Activated CD8-positive, alpha-beta T cell treated with anti-CD3 and anti-CD28 coated beads, Interleukin-2, amount 10 ng/mL, durations not matched to agents 7 days and 5 days (primary cell): ENCODE data around the gene SAFB. TPM values are rescaled to one million over a fixed set of nuclear protein-coding genes. Genes with fewer than 3 reads are reported as not detected.

Experiments used
- ATAC-seq: fragments of 150-1000 bp; cut with Tn5 transposase; one replicate; pipeline ENCODE4 v1.10.0; 2021; ENCODE audit warnings: moderate library complexity
- CTCF ChIA-PET: fragments of 350-600 bp; sonication (Branson Sonifier 250); formaldehyde crosslinking; loops from one replicate; lab custom pipeline; 2021; ENCODE audit warnings: antibody characterized with exemption; lab: Charles Lee
- POLR2A ChIA-PET: fragments of 350-600 bp; sonication (Branson Sonifier 250); formaldehyde crosslinking; loops from one replicate; lab custom pipeline; 2021; ENCODE audit warnings: antibody characterized with exemption; lab: Charles Lee
- DNase-seq: peaks from one replicate; pipeline ENCODE4 v3.0.0-alpha.2; 2020
- H3K27ac Mint-ChIP-seq: one replicate; pipeline ENCODE4 v1.8.0; 2021; ENCODE audit warnings: mild to moderate bottlenecking, mixed read lengths
- H3K27me3 Mint-ChIP-seq: one replicate; pipeline ENCODE4 v1.8.0; 2021; ENCODE audit warnings: low read depth, mixed read lengths
- H3K36me3 Mint-ChIP-seq: one replicate; pipeline ENCODE4 v1.8.0; 2021; ENCODE audit warnings: low read depth, mixed read lengths
- H3K4me1 Mint-ChIP-seq: one replicate; pipeline ENCODE4 v1.8.0; 2021; ENCODE audit warnings: low read depth, mixed read lengths
- H3K4me3 Mint-ChIP-seq: one replicate; pipeline ENCODE4 v1.8.0; 2021; ENCODE audit warnings: mild to moderate bottlenecking, mixed read lengths
- H3K9me3 Mint-ChIP-seq: one replicate; pipeline ENCODE4 v1.8.0; 2022; ENCODE audit warnings: mixed read lengths; ENCODE audit not compliant: insufficient read depth
- total RNA-seq, 2 experiments: library from RNA; stranded (reverse); gene quantifications; one replicate each; pipeline ENCODE4 v1.2.3, GENCODE V29; 2021

SAFB gene
- total RNA-seq, 2 experiments from 2014 or later, result 116 to 134 TPM

DNA sequence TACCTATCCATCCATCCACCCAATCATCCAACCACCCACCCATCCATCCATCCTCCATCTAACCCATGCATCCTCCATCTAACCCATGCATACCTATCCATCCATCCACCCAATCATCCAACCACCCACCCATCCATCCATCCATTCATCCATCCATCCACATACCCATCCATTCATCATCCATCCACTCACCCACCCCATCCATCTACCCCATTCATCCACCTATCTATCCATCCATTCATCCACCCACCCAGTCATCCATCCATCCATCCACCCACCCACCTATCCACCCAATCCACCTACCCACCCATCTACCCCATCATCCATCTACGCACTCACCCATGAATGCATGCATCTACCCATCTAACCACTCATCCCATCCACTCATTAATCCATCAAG lies 50.9 kb downstream of the SAFB start:
- DNase-seq, result no peak
- no peak overlapping the region for H3K4me3 Mint-ChIP-seq
- no peaks in the 10 kb centered on the region for H3K27me3 Mint-ChIP-seq
- no peak for ATAC-seq
- peaks cover 35% of the 10 kb centered on the region for H3K36me3 Mint-ChIP-seq
- peaks cover 3% of the 10 kb centered on the region for H3K4me1 Mint-ChIP-seq
- no peak overlapping the region for H3K27ac Mint-ChIP-seq
- ChIA-PET POLR2A (no interaction called here), CTCF (no interaction called here)
- no peaks in the 10 kb centered on the region for H3K9me3 Mint-ChIP-seq

DNA sequence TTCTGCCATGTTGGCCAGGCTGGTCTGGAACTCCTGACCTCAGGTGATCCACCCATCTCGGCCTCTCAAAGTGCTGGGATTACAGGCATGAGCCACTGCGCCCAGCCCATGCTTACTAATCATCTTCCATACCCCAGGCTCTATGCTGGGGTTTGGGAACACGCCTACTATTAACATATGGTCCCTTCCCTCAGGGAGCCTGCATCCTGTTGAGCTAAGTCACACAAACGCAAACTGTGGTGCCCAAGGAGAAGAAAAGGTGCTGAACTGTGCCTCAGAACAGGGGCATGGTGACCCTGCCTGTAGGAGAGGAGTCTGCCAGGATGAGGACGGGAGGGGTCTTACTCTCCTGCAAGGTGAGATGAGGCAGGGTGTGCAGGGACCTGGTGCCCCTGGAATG lies 51.8 kb downstream of the SAFB start:
- Mint-ChIP-seq H3K4me3 (no peak overlapping the region), H3K4me1 (peaks cover 9% of the 10 kb centered on the region), H3K9me3 (no peaks in the 10 kb centered on the region), H3K27me3 (no peaks in the 10 kb centered on the region), H3K27ac (no peak overlapping the region), H3K36me3 (peaks cover 25% of the 10 kb centered on the region)
- CTCF ChIA-PET, result no interaction called here
- no peak for DNase-seq
- no peak for ATAC-seq
- POLR2A ChIA-PET, result interaction anchor here (0.6 kb wide), 1 partner anchor 120 kb away, joined by 4 read pairs; no protein-coding TSS in a partner anchor

DNA sequence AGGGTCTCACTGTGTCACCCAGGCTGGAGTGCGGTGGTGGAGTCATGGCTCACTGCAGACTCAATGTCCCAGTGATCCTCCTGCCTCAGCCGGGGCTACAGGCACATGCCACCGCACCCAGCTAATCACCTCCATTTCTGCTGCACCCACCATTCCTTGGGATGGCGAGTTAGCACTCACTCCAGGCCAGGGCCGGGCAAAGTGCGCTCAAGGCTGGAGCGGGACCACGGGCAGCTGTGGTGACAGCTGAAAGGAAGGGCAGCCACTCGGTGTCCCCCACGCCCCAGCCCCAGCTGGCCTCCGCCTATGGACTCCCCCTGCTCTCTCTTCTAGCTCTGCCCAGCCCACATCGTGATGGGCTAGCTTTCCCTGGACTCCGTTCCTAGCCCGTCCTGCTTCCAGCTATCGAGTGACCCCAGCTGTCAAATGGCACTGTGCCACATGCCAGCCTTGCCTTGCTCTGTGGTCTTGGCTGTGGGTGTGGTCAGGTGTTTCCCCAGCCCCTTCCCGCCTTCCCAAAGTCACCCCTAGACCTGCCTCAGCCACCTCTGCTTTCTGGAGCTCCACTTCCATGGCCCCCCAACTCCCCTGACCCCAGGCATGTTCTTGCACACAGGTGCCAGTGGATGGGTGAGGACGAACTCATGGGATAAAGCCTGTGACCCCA lies 53.4 kb downstream of the SAFB start:
- H3K4me1 Mint-ChIP-seq, result peaks cover 17% of the 10 kb centered on the region
- H3K9me3 Mint-ChIP-seq, result no peaks in the 10 kb centered on the region
- peaks cover 19% of the 10 kb centered on the region for H3K36me3 Mint-ChIP-seq
- ChIA-PET POLR2A (no interaction called here), CTCF (no interaction called here)
- no peak overlapping the region for H3K27ac Mint-ChIP-seq
- H3K4me3 Mint-ChIP-seq, result no peak overlapping the region
- no peak for ATAC-seq
- no peaks in the 10 kb centered on the region for H3K27me3 Mint-ChIP-seq
- DNase-seq, result no peak

DNA sequence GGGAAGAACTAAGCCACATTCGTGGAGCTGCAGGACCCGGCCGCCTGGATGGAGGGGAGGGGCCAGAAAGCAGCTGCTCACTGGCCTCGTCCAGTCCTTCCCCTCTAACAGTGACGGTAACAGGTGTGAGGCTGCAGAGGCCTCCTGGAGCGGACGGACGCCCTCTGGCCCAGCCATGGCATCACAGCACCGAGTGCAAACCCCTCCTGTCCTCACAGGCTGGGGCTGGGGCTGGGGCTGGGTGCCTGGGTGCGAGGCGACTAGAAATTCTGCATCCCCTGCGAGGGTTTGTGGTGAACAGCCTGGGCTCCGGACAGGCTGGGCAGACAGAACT lies 53.9 kb downstream of the SAFB start:
- DNase-seq (no peak), ATAC-seq (no peak)
- ChIA-PET POLR2A (no interaction called here), CTCF (no interaction called here)
- no peak overlapping the region for H3K27ac Mint-ChIP-seq
- H3K9me3 Mint-ChIP-seq, result no peaks in the 10 kb centered on the region
- H3K36me3 Mint-ChIP-seq, result peaks cover 16% of the 10 kb centered on the region
- H3K4me3 Mint-ChIP-seq, result no peak overlapping the region
- H3K27me3 Mint-ChIP-seq, result peaks cover 4% of the 10 kb centered on the region
- H3K4me1 Mint-ChIP-seq, result peaks cover 22% of the 10 kb centered on the region

DNA sequence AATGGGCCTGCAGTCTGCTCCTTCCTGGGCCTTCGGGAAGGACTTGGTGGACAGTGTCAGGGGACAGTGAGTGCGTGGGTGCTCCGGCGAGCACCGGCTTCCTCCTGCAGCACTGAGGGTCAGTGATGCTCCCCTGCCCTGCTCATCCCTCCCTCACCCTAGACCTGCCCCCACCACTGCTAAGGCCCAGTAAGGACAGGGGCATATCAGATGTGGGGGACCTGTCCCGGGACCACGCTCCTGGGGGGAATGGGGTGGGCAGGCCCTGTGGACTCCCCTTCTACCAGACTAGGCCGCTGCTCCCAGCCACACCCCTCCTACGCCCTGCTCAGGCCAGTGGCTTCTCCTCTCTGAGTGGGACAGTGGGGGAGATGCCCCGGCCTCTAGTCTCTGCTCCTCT lies 54.3 kb downstream of the SAFB start:
- H3K36me3 Mint-ChIP-seq, result peaks cover 14% of the 10 kb centered on the region
- ChIA-PET POLR2A (no interaction called here), CTCF (no interaction called here)
- ATAC-seq (no peak), DNase-seq (no peak)
- H3K9me3 Mint-ChIP-seq, result no peaks in the 10 kb centered on the region
- H3K4me1 Mint-ChIP-seq, result peaks cover 24% of the 10 kb centered on the region
- no peak overlapping the region for H3K27ac Mint-ChIP-seq
- H3K4me3 Mint-ChIP-seq, result peak overlapping the region; percentile 31
- peaks cover 7% of the 10 kb centered on the region for H3K27me3 Mint-ChIP-seq

DNA sequence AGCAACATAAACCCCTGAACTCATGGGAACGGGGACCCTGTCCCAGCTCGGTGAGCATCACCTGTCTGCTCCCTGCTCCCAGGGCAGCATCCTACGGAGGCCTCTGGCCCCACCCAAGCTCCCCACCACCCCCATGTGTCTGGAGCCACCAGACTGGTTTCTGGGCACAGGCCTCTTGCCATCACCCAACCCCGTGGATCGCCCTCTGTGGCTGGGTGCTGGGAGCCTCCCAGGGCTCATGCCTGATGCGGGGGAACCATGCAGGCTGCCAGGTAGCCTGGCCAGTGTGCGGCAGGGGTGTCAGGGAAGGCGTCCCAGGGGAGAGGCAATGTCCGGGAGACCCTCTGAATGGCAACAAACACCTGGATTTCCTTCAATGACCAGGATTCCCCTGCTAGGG lies 54.7 kb downstream of the SAFB start:
- ChIA-PET CTCF (no interaction called here), POLR2A (no interaction called here)
- H3K27ac Mint-ChIP-seq, result no peak overlapping the region
- H3K4me3 Mint-ChIP-seq, result peak overlapping the region; percentile 31
- H3K4me1 Mint-ChIP-seq, result peaks cover 24% of the 10 kb centered on the region
- H3K9me3 Mint-ChIP-seq, result no peaks in the 10 kb centered on the region
- H3K27me3 Mint-ChIP-seq, result peaks cover 10% of the 10 kb centered on the region
- H3K36me3 Mint-ChIP-seq, result peaks cover 14% of the 10 kb centered on the region
- DNase-seq (no peak), ATAC-seq (no peak)

DNA sequence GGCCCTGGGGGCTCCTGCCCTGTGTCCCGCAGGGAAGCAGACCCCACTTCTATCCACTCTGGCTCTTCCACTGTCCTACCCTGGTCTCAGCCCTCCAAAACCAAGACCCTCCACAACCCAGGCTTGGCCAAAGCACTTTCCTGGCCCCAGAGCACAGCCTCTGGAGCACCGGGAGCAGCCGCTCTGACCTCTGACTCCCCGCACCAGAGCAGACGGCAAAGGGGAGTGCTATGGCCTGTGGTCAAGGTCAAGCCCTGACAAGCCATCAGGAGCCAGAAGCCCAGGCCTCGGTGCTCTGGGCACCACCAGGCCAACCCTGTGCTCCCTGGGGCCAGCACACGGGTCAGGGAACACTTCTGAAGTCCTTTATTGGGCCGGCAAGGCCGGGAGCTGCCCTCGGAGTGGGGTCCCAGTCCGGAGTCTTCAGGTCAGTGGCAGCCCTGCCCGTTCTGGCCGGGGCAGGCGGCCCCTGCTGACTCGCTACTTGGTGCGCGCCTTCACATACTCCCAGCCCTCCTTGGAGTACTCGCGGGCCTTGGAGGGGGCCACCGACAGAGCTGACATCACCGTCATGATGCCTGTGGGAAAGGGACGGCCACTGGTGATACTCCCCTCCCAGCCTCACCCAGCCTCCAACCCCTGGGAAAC lies 55.3 kb downstream of the SAFB start:
- ChIA-PET CTCF (no interaction called here), POLR2A (interaction anchor here (2.4 kb wide), 1 partner anchor 55 kb away, joined by 12 read pairs; the partner anchor contains the start of genes SAFB and SAFB2)
- Mint-ChIP-seq H3K4me1 (peaks cover 24% of the 10 kb centered on the region), H3K36me3 (peaks cover 8% of the 10 kb centered on the region), H3K4me3 (no peak overlapping the region), H3K9me3 (no peaks in the 10 kb centered on the region), H3K27me3 (peaks cover 11% of the 10 kb centered on the region), H3K27ac (no peak overlapping the region)
- ATAC-seq, result no peak
- no peak for DNase-seq

DNA sequence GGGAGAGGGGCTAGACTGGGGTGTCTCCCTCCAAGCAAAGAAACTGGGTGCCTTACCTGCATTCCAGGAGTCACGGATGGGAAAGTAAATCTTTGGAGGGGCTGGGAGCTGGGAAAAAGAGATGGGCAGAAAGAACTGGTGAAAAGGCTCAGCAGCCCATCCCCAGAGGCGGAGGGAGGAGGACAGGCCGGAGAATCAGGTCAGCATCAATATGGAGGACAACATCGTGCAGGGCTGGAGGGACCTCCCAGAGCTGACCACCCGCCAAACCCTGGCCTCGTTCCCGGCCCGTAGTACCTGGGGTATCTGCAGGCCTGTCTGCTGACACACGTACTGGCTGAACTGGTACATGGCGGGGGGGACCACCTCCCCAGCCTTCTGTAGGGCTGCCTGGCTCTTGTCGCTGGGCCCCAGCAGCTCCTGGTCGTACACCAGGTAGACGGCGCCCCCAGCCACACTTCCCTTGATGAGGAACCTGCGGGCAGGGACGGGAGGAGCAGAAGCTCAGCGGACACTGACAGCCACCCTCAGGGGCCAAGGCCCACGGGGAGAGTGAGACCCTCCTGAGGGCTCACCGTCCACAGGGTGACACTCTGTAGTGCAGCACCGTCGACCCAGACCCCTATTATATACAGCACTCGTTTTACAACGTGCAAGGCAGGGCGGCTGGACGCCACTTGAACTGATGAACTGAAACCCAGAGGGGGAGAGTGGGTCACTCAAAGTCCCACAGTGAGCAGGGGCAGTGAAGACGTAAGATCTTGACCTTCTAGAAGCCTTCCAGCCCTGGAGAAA lies 56.6 kb downstream of the SAFB start:
- H3K36me3 Mint-ChIP-seq, result peaks cover 4% of the 10 kb centered on the region
- DNase-seq (no peak), ATAC-seq (no peak)
- H3K4me3 Mint-ChIP-seq, result peak overlapping the region; percentile 96
- H3K4me1 Mint-ChIP-seq, result peaks cover 24% of the 10 kb centered on the region
- peak overlapping the region; percentile 98 for H3K27ac Mint-ChIP-seq
- no peaks in the 10 kb centered on the region for H3K9me3 Mint-ChIP-seq
- peaks cover 12% of the 10 kb centered on the region for H3K27me3 Mint-ChIP-seq
- ChIA-PET POLR2A (interaction anchor here (0.6 to 2.4 kb wide), 3 partner anchors 10 to 774 kb away, joined by 3 to 12 read pairs (median 3); partner anchors contain the start of genes RPL36, SAFB and SAFB2), CTCF (no interaction called here)

DNA sequence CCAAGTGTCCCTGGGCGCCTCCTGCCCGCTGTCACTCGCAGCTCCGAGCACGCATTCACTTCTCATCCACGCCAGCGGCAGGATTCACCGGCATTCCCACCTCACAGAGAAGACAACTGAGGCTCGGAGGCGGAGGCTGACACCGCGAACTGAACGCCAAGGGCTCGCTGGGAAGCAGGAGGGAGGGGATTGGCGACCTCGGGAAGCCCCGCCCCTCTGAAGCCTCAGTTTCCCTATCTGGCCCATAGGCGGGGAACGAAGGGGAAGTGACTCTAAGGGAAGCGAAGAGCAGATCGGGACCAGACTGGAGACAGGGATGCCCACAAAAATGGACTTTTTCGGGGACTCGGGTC lies 57.2 kb downstream of the SAFB start:
- peak overlapping the region; percentile 96 for H3K4me3 Mint-ChIP-seq
- peaks cover 4% of the 10 kb centered on the region for H3K36me3 Mint-ChIP-seq
- CTCF ChIA-PET, result no interaction called here
- DNase-seq (no peak), ATAC-seq (peak; percentile 1)
- POLR2A ChIA-PET, result interaction anchor here (0.6 to 2.4 kb wide), 3 partner anchors 10 to 774 kb away, joined by 3 to 12 read pairs (median 3); partner anchors contain the start of genes RPL36, SAFB and SAFB2
- peaks cover 24% of the 10 kb centered on the region for H3K4me1 Mint-ChIP-seq
- H3K27me3 Mint-ChIP-seq, result peaks cover 12% of the 10 kb centered on the region
- H3K9me3 Mint-ChIP-seq, result no peaks in the 10 kb centered on the region
- H3K27ac Mint-ChIP-seq, result peak overlapping the region; percentile 98

DNA sequence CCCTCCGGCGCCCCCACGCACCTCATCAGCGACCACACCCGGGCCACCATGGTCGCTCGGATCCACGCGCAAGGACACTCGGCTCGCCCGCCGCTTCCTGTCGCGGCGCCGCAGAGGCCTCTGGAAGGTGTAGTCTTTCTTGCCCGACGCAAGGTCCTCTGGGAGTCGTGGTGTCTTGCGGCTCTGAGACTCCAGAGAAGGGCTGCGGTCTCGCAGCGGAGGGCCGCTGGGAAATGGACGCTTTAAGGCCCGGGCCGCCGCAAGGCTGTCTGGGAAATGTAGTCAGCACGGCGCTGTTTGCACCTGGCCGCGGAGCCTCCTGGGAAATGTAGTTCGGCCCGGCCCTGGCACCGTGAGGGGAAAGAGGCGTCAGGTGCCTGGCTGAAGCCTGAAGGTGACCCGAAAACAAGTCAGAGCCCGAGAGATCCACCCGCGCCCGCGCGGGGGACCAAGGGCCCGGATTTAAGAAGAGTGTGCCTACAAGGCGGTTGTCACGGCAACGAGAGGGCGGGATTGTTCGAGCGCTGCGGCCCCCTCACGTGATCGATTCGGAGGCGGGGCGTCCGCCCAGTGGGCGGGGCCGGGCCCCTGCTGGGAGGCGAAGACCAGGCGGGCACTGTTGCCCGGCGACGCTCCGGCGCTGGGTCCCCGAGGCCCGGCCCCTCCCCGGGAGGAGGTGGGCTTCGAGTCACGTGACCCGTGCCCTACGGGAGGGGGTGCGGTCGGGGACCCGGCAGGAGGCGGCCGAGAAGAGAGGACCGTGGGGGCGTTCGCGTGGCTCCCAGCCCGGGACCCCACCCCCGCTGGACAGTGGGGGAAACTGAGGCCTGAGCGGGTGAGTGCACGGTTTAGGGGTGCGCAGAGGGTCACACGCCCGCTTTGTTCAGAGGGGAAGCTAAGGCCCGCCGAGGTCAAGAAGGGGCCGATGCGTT lies 57.8 kb downstream of the SAFB start, which contains the start of the genes HSD11B1L and MICOS13:
Gene HSD11B1L, plus strand, starts transcription at position 591 of the 932 bp plus-strand sequence. CDS start 3,806 bp downstream, outside the sequence.
Gene MICOS13, minus strand, starts transcription at position 80 of the 932 bp plus-strand sequence. Its CDS starts 30 bp downstream, at position 50.
- H3K27me3 Mint-ChIP-seq, result peaks cover 12% of the 10 kb centered on the region
- H3K4me1 Mint-ChIP-seq, result peaks cover 26% of the 10 kb centered on the region
- H3K27ac Mint-ChIP-seq, result peak within 1 kb of the TSS; percentile 98
- DNase-seq (peak; percentile 99), ATAC-seq (peak; percentile 96)
- peaks cover 4% of the 10 kb centered on the region for H3K36me3 Mint-ChIP-seq
- POLR2A ChIA-PET, result interaction anchor here (2.4 kb wide), 1 partner anchor 58 kb away, joined by 12 read pairs; the partner anchor contains the start of genes SAFB and SAFB2
- H3K9me3 Mint-ChIP-seq, result no peaks in the 10 kb centered on the region
- peak within 1 kb of the TSS; percentile 96 for H3K4me3 Mint-ChIP-seq
- CTCF ChIA-PET, result interaction anchor here (1.6 kb wide), 1 partner anchor 9 kb away, joined by 4 read pairs; the partner anchor contains the start of gene RPL36
